ENCODE results near the gene TRAPPC3L.

TRAPPC3L gene

GRCh38 chr6:116529466-116530290, 15.8 kb downstream of the TRAPPC3L start:
- no peak overlapping the region for H3K27ac ChIP-seq

GRCh38 chr6:116528780-116529179, 16.7 kb downstream of the TRAPPC3L start:
- H3K27ac ChIP-seq: no peak overlapping the region
- TF ChIP-seq ZFX (IDR thresholded peaks at IDR 0.05) (no peak), CTCF (conservative IDR thresholded peaks at IDR 0.05) (no peak)

More at GRCh38 chr6:116529466-116530290, 15.8 kb downstream of the TRAPPC3L start:
- no peak for TF ChIP-seq CTCF (conservative IDR thresholded peaks at IDR 0.05)
- no peak for TF ChIP-seq ZFX (IDR thresholded peaks at IDR 0.05)

GRCh38 chr6:116528133-116528532, 17.4 kb downstream of the TRAPPC3L start:
- H3K27ac ChIP-seq: no peak overlapping the region
- TF ChIP-seq ZFX (IDR thresholded peaks at IDR 0.05): no peak
- TF ChIP-seq CTCF (conservative IDR thresholded peaks at IDR 0.05): no peak

GRCh38 chr6:116524236-116524635, 21.2 kb downstream of the TRAPPC3L start:
- TF ChIP-seq ZFX (IDR thresholded peaks at IDR 0.05) (no peak), CTCF (conservative IDR thresholded peaks at IDR 0.05) (no peak)
- no peak overlapping the region for H3K27ac ChIP-seq

GRCh38 chr6:116522896-116523295, 22.6 kb downstream of the TRAPPC3L start:
- no peak for TF ChIP-seq CTCF (conservative IDR thresholded peaks at IDR 0.05)
- no peak for TF ChIP-seq ZFX (IDR thresholded peaks at IDR 0.05)
- H3K27ac ChIP-seq: no peak overlapping the region

GRCh38 chr6:116518621-116519368, 26.7 kb downstream of the TRAPPC3L start:
- H3K27ac ChIP-seq: no peak overlapping the region

More at GRCh38 chr6:116518621-116519368, 26.7 kb downstream of the TRAPPC3L start:
- no peak for TF ChIP-seq CTCF (conservative IDR thresholded peaks at IDR 0.05)
- TF ChIP-seq ZFX (IDR thresholded peaks at IDR 0.05): no peak
